GM12878 (cell line): ENCODE measurements around the gene RAD51B. TPM values are rescaled to one million over a fixed set of nuclear protein-coding genes. Genes with fewer than 3 reads are reported as not detected.

Source experiments
- ATAC-seq: fragments of 200-7000 bp; cut with Tn5 transposase; 3 replicates; pipeline ENCODE4 v1.9.1; 2020; ENCODE audit warnings: mild to moderate bottlenecking, moderate library complexity
- BruUV-seq: library from RNA; stranded (reverse); fragments of 400-500 nt; replicated peaks from 2 replicates; lab custom pipeline; 2021; lab: Mats Ljungman, UMichigan
- CTCF ChIA-PET: fragments of 300-600 bp; sonication (Branson Sonifier 250); formaldehyde crosslinking; extraction: SDS; loops from one replicate; lab custom pipeline; 2021; ENCODE audit warnings: inconsistent platforms; lab: Yijun Ruan, JAX
- POLR2A ChIA-PET: fragments of 350-600 bp; formaldehyde crosslinking; extraction: SDS; loops from one replicate; lab custom pipeline; 2021; ENCODE audit warnings: inconsistent platforms; lab: Charles Lee
- RAD21 ChIA-PET: fragments of 300-600 bp; sonication (Branson Sonifier 250); formaldehyde crosslinking; loops from one replicate; lab custom pipeline; 2023; ENCODE audit warnings: antibody characterized with exemption; ENCODE audit not compliant: unreplicated experiment; lab: Charles Lee
- SMC1A ChIA-PET: fragments of 300-600 bp; sonication (Branson Sonifier 250); formaldehyde crosslinking; loops from one replicate; lab custom pipeline; 2023; ENCODE audit not compliant: unreplicated experiment, uncharacterized antibody; lab: Charles Lee
- DNase-seq: peaks from one replicate; pipeline ENCODE4 v3.0.0-alpha.2; 2011; ENCODE audit warnings: low read depth, low spot score
- FAIRE-seq: peaks from 3 replicates; lab custom pipeline; 2011; peaks lifted over from hg19 to GRCh38; lab: Jason Lieb, UNC
- H2AFZ ChIP-seq: 2 replicates; pipeline ENCODE4 v1.6.0; 2011; ENCODE audit warnings: low read depth, low read length, control low read depth; ENCODE audit not compliant: control insufficient read depth
- H3K27ac ChIP-seq: 2 replicates; pipeline ENCODE4 v1.5.1; 2011; ENCODE audit warnings: control low read depth; ENCODE audit not compliant: control insufficient read depth, insufficient read depth
- H3K27me3 ChIP-seq, 2 experiments: replicated peaks in 1 of 2; 2 replicates each; pipeline versions ENCODE4 v1.6.0 to v1.6.1; 2011; ENCODE audit warnings: low read length in 1 of 2; ENCODE audit not compliant: control insufficient read depth in 2 of 2, insufficient read depth in 2 of 2
- H3K36me3 ChIP-seq, 2 experiments: 2 replicates each; pipeline ENCODE4 v1.5.1; 2011; ENCODE audit warnings: low read length in 1 of 2; ENCODE audit not compliant: control insufficient read depth in 2 of 2, insufficient read depth in 2 of 2
- H3K4me1 ChIP-seq: 2 replicates; pipeline ENCODE4 v1.6.1; 2011; ENCODE audit warnings: mild to moderate bottlenecking, low read length, moderate library complexity, mixed read lengths; ENCODE audit not compliant: control insufficient read depth, insufficient read depth
- H3K4me2 ChIP-seq: 2 replicates; pipeline ENCODE4 v1.6.0; 2011; ENCODE audit warnings: control low read depth; ENCODE audit not compliant: control insufficient read depth, insufficient read depth
- H3K4me3 ChIP-seq: fragments of 200-600 bp; sonication (generic); 2 replicates; pipeline ENCODE4 v1.5.1; 2016
- H3K79me2 ChIP-seq: 2 replicates; pipeline ENCODE4 v1.6.0; 2011; ENCODE audit warnings: low read length; ENCODE audit not compliant: control insufficient read depth, insufficient read depth
- H3K9ac ChIP-seq: 2 replicates; pipeline ENCODE4 v1.8.0; 2011; ENCODE audit warnings: low read length, control low read depth, mixed read lengths; ENCODE audit not compliant: control insufficient read depth, insufficient read depth
- H3K9me3 ChIP-seq: replicated peaks from 3 replicates; pipeline ENCODE4 v1.5.1; 2011; ENCODE audit warnings: mild to moderate bottlenecking, low read length; ENCODE audit not compliant: control insufficient read depth, insufficient read depth
- H4K20me1 ChIP-seq: 2 replicates; pipeline ENCODE4 v1.6.0; 2011; ENCODE audit not compliant: control insufficient read depth, insufficient read depth
- EP300 ChIP-seq, 2 experiments: fragments of 150-350 bp in 1 of 2; IDR thresholded peaks; 2 replicates each; pipeline ENCODE4 v1.6.1; 2011 to 2012; ENCODE audit warnings: low read depth in 2 of 2, low read length in 2 of 2, borderline replicate concordance in 1 of 2, improper control_type of control experiment in 1 of 2, inconsistent platforms in 1 of 2; ENCODE audit not compliant: control insufficient read depth in 1 of 2
- ETV6 ChIP-seq, 2 experiments: fragments of 450-650 bp in 1 of 2; IDR thresholded peaks in 1 of 2; conservative IDR thresholded peaks in 1 of 2; 2 replicates each; pipeline ENCODE4 v1.6.1; 2014; ENCODE audit warnings: antibody characterized with exemption in 1 of 2, borderline replicate concordance in 1 of 2, low read depth in 1 of 2, mild to moderate bottlenecking in 1 of 2, moderate library complexity in 1 of 2
- MTA3 ChIP-seq: IDR thresholded peaks from 2 replicates; pipeline ENCODE4 v1.6.1; 2012; ENCODE audit warnings: low read length, inconsistent platforms, borderline replicate concordance
- NFYB ChIP-seq: IDR thresholded peaks from 2 replicates; pipeline ENCODE4 v1.6.1; 2011; ENCODE audit warnings: low read depth, mild to moderate bottlenecking, low read length, improper control_type of control experiment, moderate library complexity; ENCODE audit not compliant: insufficient read depth
- SPI1 ChIP-seq: IDR thresholded peaks from 2 replicates; pipeline ENCODE4 v1.6.1; 2011; ENCODE audit warnings: low read depth, mild to moderate bottlenecking, low read length, moderate library complexity, borderline replicate concordance; ENCODE audit not compliant: insufficient read depth
- SREBF2 ChIP-seq: IDR thresholded peaks from 2 replicates; pipeline ENCODE4 v1.6.1; 2012; ENCODE audit warnings: mild to moderate bottlenecking, low read length
- TAF1 ChIP-seq: IDR thresholded peaks from 2 replicates; pipeline ENCODE4 v1.6.1; 2011; ENCODE audit warnings: mild to moderate bottlenecking, low read depth, low read length, borderline replicate concordance
- TCF3 ChIP-seq: IDR thresholded peaks from 2 replicates; pipeline ENCODE4 v1.6.1; 2012; ENCODE audit warnings: low read depth, mild to moderate bottlenecking, low read length, borderline replicate concordance; ENCODE audit not compliant: insufficient read depth
- ZBED1 ChIP-seq: IDR thresholded peaks from 2 replicates; pipeline ENCODE4 v1.6.1; 2016; ENCODE audit warnings: borderline replicate concordance
- ZNF217 ChIP-seq: fragments of 450-650 bp; IDR thresholded peaks from 2 replicates; pipeline ENCODE4 v1.6.1; 2017; ENCODE audit warnings: antibody characterized with exemption, mild to moderate bottlenecking
- WGBS: methylation state at CpG from one replicate; pipeline ENCODE4 v1.1.6; 2016; ENCODE audit warnings: low lambda C conversion rate; ENCODE audit not compliant: insufficient replicate concordance, insufficient coverage; ENCODE audit errors: missing lambda C conversion rate; 5-methylcytosine and 5-hydroxymethylcytosine counted together
- in situ Hi-C: fragments of 300-500 bp; cut with MboI; formaldehyde crosslinking; loops from 9 replicates; pipeline ENCODE4 v1.14.3; 2018; ENCODE audit warnings: mixed read lengths
- intact Hi-C: fragments of 100-400 bp; cut with micrococcal nuclease; formaldehyde crosslinking; loops from one replicate; pipeline ENCODE4 v1.14.2; 2022; ENCODE audit not compliant: unreplicated experiment
- polyA plus RNA-seq, 11 experiments: library from polyadenylated mRNA; depleted of rRNA in 4 of 11; unstranded in 6 of 11; stranded (reverse) in 5 of 11; fragments of >200 nt; fragmentation: Nextera tagmentation in 4 of 11; fragmentation: Illumina TruSeq in 1 of 11; extraction: Ambion mirVana in 4 of 11; extraction: Trizol in 1 of 11; gene quantifications; 1 replicate in 1 of 11; 2 replicates in 10 of 11; pipeline versions ENCODE4 v1.2.1 to v1.2.3, GENCODE V29; 2011 to 2016; ENCODE audit warnings: inconsistent platforms in 2 of 11, missing spikeins in 2 of 11, low read depth in 1 of 11
- total RNA-seq, 4 experiments: library from RNA; depleted of rRNA in 3 of 4; stranded (reverse); fragments of >200 nt in 3 of 4; fragmentation: Illumina TruSeq in 1 of 4; extraction: Trizol in 1 of 4; gene quantifications; 2 replicates each; pipeline versions ENCODE4 v1.2.1 to v1.2.3, GENCODE V29; 2013 to 2021
- TF ChIP-seq, protein P1 (sequence below): fragments of 450-650 bp; IDR thresholded peaks from 2 replicates; pipeline ENCODE4 v1.6.1; 2017; ENCODE audit warnings: antibody characterized with exemption, mild to moderate bottlenecking, moderate library complexity

RAD51B gene
- total and polyA plus RNA-seq, 10 of the 15 experiments (the other 5 are each of a cell fraction or from before 2014, with no cell fraction given) = 9.8 to 26.8 (median 21.3) TPM

GRCh38 chr14:68578597-68578996 lies 759.0 kb downstream of the RAD51B start:
- Histone ChIP-seq H3K4me1 (no peaks in the 10 kb centered on the region), H3K4me3 (no peak overlapping the region), H3K27me3 (no peaks in the 10 kb centered on the region), H3K9ac (no peak overlapping the region), H3K79me2 (no peaks in the 10 kb centered on the region), H4K20me1 (no peaks in the 10 kb centered on the region), H3K36me3 (no peaks in the 10 kb centered on the region), H2AFZ (no peak overlapping the region), H3K27ac (no peak overlapping the region), H3K9me3 (peaks cover 1% of the 10 kb centered on the region; the same call in 1 of the 3 replicates), H3K4me2 (no peak overlapping the region)
- FAIRE-seq (no peak), DNase-seq (no peak), ATAC-seq (no peak)
- POLR2A ChIA-PET = interaction anchor here (0.6 to 1.3 kb wide), 2 partner anchors 11 to 48 kb away, joined by 4 read pairs; no protein-coding TSS in a partner anchor
- RAD21 ChIA-PET = no interaction called here
- 15% methylated on average over 2 of the region's 2 CpGs for WGBS
- no TSS peak for BruUV-seq
- intact Hi-C loops = no loop called here
- in situ Hi-C loops = no loop called here
- TF ChIP-seq NFYB (no peak), ZBED1 (no peak), SPI1 (no peak), EP300 (IDR thresholded peaks at IDR 0.05; ENCODE audit: borderline replicate concordance in 1 of 2, control insufficient read depth in 1 of 2, low read depth in 2 of 2, low read length in 2 of 2) (no peak), ZNF217 (no peak), TAF1 (no peak), MTA3 (no peak), SREBF2 (no peak), TCF3 (no peak), ETV6 (conservative IDR thresholded peaks at IDR 0.05 in 1 of 2, IDR thresholded peaks at IDR 0.05 in 1 of 2; ENCODE audit: borderline replicate concordance in 1 of 2, low read depth in 1 of 2) (no peak)
- TF ChIP-seq, protein P1, sequence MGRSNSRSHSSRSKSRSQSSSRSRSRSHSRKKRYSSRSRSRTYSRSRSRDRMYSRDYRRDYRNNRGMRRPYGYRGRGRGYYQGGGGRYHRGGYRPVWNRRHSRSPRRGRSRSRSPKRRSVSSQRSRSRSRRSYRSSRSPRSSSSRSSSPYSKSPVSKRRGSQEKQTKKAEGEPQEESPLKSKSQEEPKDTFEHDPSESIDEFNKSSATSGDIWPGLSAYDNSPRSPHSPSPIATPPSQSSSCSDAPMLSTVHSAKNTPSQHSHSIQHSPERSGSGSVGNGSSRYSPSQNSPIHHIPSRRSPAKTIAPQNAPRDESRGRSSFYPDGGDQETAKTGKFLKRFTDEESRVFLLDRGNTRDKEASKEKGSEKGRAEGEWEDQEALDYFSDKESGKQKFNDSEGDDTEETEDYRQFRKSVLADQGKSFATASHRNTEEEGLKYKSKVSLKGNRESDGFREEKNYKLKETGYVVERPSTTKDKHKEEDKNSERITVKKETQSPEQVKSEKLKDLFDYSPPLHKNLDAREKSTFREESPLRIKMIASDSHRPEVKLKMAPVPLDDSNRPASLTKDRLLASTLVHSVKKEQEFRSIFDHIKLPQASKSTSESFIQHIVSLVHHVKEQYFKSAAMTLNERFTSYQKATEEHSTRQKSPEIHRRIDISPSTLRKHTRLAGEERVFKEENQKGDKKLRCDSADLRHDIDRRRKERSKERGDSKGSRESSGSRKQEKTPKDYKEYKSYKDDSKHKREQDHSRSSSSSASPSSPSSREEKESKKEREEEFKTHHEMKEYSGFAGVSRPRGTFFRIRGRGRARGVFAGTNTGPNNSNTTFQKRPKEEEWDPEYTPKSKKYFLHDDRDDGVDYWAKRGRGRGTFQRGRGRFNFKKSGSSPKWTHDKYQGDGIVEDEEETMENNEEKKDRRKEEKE = no peak
- CTCF ChIA-PET = interaction anchor here (1.2 to 1.3 kb wide), 2 partner anchors 10 to 11 kb away, joined by 3 read pairs; no protein-coding TSS in a partner anchor
- SMC1A ChIA-PET = interaction anchor here (0.9 kb wide), 1 partner anchor 9 kb away, joined by 3 read pairs; no protein-coding TSS in a partner anchor
